Spleen (tissue), 11 donors: ENCODE data around the gene DIABLO. TPM values are rescaled to one million over a fixed set of nuclear protein-coding genes. Genes with fewer than 3 reads are reported as not detected.

ENCODE experiments used
- DNase-seq: peaks from one replicate; pipeline ENCODE4 v3.0.0-alpha.2; 2020
- H3K27ac ChIP-seq, 8 donors: fragments of 200-600 bp; sonication (generic) in 7 of 8; 1 replicate in 4 of 8; 2 replicates in 4 of 8; pipeline versions ENCODE4 v1.5.0 to v1.8.0; 2016 to 2021; ENCODE audit warnings: inconsistent platforms in 4 of 8, mild to moderate bottlenecking in 4 of 8, moderate library complexity in 1 of 8
- H3K27me3 ChIP-seq, 7 donors: fragments of 200-600 bp; sonication (generic) in 6 of 7; replicated peaks in 1 of 7; 1 replicate in 4 of 7; 2 replicates in 3 of 7; pipeline versions ENCODE4 v1.5.0 to v1.8.0; 2016 to 2021; ENCODE audit warnings: inconsistent platforms in 3 of 7, mild to moderate bottlenecking in 1 of 7
- H3K36me3 ChIP-seq, 6 donors: fragments of 200-600 bp; sonication (generic) in 5 of 6; 1 replicate in 4 of 6; 2 replicates in 2 of 6; pipeline versions ENCODE4 v1.5.0 to v1.8.0; 2016 to 2021; ENCODE audit warnings: inconsistent platforms in 2 of 6
- H3K4me1 ChIP-seq, 6 donors: fragments of 200-600 bp; sonication (generic) in 5 of 6; 1 replicate in 3 of 6; 2 replicates in 3 of 6; pipeline versions ENCODE4 v1.5.0 to v1.8.0; 2016 to 2021; ENCODE audit warnings: inconsistent platforms in 3 of 6
- H3K4me3 ChIP-seq, 8 donors: fragments of 200-600 bp; sonication (generic) in 7 of 8; 1 replicate in 4 of 8; 2 replicates in 4 of 8; pipeline versions ENCODE4 v1.5.0 to v1.8.0; 2016 to 2021; ENCODE audit warnings: inconsistent platforms in 4 of 8, mild to moderate bottlenecking in 4 of 8, moderate library complexity in 2 of 8
- H3K9me3 ChIP-seq, 8 donors: fragments of 200-600 bp; sonication (generic) in 7 of 8; 1 replicate in 4 of 8; 2 replicates in 4 of 8; pipeline versions ENCODE4 v1.5.0 to v1.8.0; 2016 to 2021; ENCODE audit warnings: inconsistent platforms in 4 of 8
- POLR2A ChIP-seq, 3 donors: fragments of 450-650 bp; IDR thresholded peaks; one replicate each; pipeline ENCODE4 v1.5.1; 2017; ENCODE audit warnings: antibody characterized with exemption in 3 of 3, mild to moderate bottlenecking in 1 of 3
- POLR2AphosphoS5 ChIP-seq, 3 donors: sonication (generic); formaldehyde crosslinking; IDR thresholded peaks; one replicate each; pipeline ENCODE4 v1.5.1; 2017; ENCODE audit warnings: antibody characterized with exemption in 3 of 3
- WGBS, 5 donors: extraction: QIAGEN DNeasy Blood & Tissue Kit in 3 of 5; methylation state at CpG; one replicate each; pipeline versions ENCODE4 v1.1.5 to v1.1.7; 2013 to 2018; 5-methylcytosine and 5-hydroxymethylcytosine counted together
- intact Hi-C: fragments of 100-400 bp; cut with DNase I; formaldehyde crosslinking; loops from one replicate; pipeline ENCODE4 v1.15.0; 2023; ENCODE audit warnings: low total_unique reads
- polyA plus RNA-seq, 3 donors: library from polyadenylated mRNA; stranded (reverse); fragments of 200-250 nt; gene quantifications; one replicate each; pipeline ENCODE4 v1.2.1, GENCODE V29; 2013
- total RNA-seq, 7 donors: library from RNA; depleted of rRNA in 3 of 7; stranded (reverse); fragments of >200 nt in 3 of 7; fragmentation: NEBNext Ultra II Directional in 4 of 7; extraction: Animal tissue kit (Norgen Biotek cat#: 25700) in 4 of 7; gene quantifications; one replicate each; pipeline versions ENCODE4 v1.1.0 to v1.2.1, GENCODE V29; 2016 to 2021
- TF ChIP-seq, protein P1 (sequence below), 11 experiments: fragments of 200-600 bp in 7 of 11; fragments of 450-650 bp in 4 of 11; sonication (generic) in 4 of 11; IDR thresholded peaks in 8 of 11; conservative IDR thresholded peaks in 3 of 11; 1 replicate in 7 of 11; 2 replicates in 4 of 11; pipeline versions ENCODE4 v1.4.0 to v1.8.0; 2016 to 2021; ENCODE audit warnings: antibody characterized with exemption in 11 of 11, inconsistent platforms in 4 of 11, mild to moderate bottlenecking in 1 of 11
- donor health status: healthy with polysubstance abuse.
- donor health status: DM: no; HTN: no; CAD: no; lungs with moderate emphysema.
- donor health status: DM: no; HTN: no; CAD: no.
- donor health status: Bipolar disorder and iron deficiency.
- donor health status: healthy.
- donor health status: DM: no; HTN: no; CAD: no.
- donor health status: DM: yes; HTN: yes; CAD: no.

Gene DIABLO
- total and polyA plus RNA-seq, 10 donors: 30.5 to 55.7 (median 39.4) TPM

DNA sequence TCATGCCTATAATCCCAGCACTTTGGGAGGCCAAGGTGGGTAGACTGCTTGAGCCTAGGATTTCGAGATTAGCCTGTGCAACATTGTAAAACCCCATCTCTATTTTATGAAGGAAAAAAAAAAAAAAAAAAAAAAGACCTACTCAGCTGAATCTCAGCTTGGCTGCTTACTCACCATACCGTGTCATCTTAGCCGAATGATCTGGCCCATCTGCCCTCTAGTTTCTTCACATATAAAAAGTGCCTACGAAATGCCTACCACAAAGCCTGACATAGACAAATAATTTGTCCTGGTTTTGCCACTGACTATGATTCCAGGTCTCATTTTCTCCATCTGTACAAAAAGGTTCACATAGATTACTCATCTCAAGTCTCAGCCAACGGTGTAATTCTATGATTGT lies 10.1 kb downstream of the DIABLO start:
- Histone ChIP-seq H3K9me3 (no peaks in the 10 kb centered on the region), H3K4me3 (no peak overlapping the region), H3K27me3 (no peaks in the 10 kb centered on the region), H3K4me1 (peaks cover 0 to 3% (median 0%) of the 10 kb centered on the region in 6 donors), H3K27ac (no peak overlapping the region), H3K36me3 (peaks cover 8 to 100% (median 90%) of the 10 kb centered on the region in 6 donors)
- intact Hi-C loops: no loop called here
- no peak for DNase-seq
- WGBS, 5 donors: 93 to 96% (median 94%) methylated on average over 5 of the region's 5 CpGs
- TF ChIP-seq POLR2AphosphoS5 (IDR thresholded peaks at IDR 0.05): no peak
- no peak for TF ChIP-seq POLR2A (IDR thresholded peaks at IDR 0.05)
- TF ChIP-seq, protein P1, sequence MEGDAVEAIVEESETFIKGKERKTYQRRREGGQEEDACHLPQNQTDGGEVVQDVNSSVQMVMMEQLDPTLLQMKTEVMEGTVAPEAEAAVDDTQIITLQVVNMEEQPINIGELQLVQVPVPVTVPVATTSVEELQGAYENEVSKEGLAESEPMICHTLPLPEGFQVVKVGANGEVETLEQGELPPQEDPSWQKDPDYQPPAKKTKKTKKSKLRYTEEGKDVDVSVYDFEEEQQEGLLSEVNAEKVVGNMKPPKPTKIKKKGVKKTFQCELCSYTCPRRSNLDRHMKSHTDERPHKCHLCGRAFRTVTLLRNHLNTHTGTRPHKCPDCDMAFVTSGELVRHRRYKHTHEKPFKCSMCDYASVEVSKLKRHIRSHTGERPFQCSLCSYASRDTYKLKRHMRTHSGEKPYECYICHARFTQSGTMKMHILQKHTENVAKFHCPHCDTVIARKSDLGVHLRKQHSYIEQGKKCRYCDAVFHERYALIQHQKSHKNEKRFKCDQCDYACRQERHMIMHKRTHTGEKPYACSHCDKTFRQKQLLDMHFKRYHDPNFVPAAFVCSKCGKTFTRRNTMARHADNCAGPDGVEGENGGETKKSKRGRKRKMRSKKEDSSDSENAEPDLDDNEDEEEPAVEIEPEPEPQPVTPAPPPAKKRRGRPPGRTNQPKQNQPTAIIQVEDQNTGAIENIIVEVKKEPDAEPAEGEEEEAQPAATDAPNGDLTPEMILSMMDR (IDR thresholded peaks at IDR 0.05 in 8 of 11, conservative IDR thresholded peaks at IDR 0.05 in 3 of 11): no peak

DNA sequence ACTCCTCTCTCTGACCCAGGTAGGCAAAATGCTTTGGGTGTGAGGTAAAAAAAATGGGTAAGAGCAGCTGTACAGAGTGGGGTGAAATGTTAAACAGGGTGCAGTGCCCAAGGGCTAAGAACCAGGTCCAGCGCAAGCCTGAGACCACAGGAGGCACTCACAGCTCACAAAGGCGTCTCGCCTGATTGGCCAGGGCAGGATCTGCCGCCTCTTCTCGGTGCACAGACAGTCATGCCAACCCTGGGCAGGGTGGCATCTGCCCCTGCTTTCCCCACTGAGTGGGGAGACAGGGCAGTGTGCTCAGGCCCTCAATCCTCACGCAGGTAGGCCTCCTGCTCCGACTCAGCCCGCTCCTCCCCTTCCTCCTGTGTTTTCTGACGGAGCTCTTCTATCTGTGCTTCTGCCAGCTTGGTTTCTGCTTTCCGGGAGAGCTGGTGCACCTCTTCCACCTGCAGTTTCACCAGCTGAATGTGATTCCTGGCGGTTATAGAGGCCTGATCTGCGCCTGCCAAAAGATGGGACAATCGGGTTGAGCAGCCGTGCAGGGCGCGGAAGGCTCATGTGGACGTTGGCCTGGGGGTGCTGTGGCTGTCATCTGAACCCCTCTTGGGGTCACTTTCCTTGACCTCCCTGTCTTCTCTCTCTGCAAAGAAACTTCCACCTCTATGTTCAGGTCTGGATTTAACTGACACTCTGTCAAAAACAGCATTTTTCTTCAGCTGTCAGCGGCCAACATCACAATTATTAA lies 17.6 kb downstream of the DIABLO start:
- no peak for DNase-seq
- peaks cover 0 to 28% (median 23%) of the 10 kb centered on the region in 7 donors for H3K27me3 ChIP-seq
- H3K4me3 ChIP-seq: no peak overlapping the region
- TF ChIP-seq, protein P1 (IDR thresholded peaks at IDR 0.05 in 8 of 11, conservative IDR thresholded peaks at IDR 0.05 in 3 of 11): no peak
- peak in 2 of 3 donors; percentile 24 to 55 for TF ChIP-seq POLR2AphosphoS5 (IDR thresholded peaks at IDR 0.05)
- peaks cover 0 to 69% (median 65%) of the 10 kb centered on the region in 6 donors for H3K36me3 ChIP-seq
- H3K9me3 ChIP-seq: no peaks in the 10 kb centered on the region
- WGBS, 5 donors: 93 to 96% (median 94%) methylated on average over 18 of the region's 18 CpGs
- H3K4me1 ChIP-seq: peaks cover under 1 to 26% (median 17%) of the 10 kb centered on the region in 6 donors
- H3K27ac ChIP-seq: no peak overlapping the region
- intact Hi-C loops: no loop called here

DNA sequence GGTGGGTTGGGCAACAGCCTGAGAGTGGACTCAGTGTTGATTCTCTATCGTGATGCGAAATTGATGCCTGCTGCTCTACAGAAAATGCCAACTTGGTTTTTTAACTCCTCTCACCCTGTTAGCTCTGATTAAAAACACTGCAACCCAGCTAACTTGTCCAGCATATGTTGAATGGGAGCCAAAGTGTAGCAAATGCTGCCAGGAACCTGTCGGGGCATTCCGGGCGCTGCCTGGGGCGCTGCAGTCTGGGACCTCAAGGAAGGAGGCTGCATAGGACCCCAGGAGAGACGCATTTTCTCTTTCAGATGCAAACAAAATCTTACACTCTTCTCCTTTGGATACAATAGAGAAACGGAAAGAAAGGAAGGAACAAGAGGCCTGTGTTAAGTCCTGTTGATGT lies 18.5 kb downstream of the DIABLO start:
- Histone ChIP-seq H3K36me3 (peaks cover 0 to 61% (median 57%) of the 10 kb centered on the region in 6 donors), H3K9me3 (no peaks in the 10 kb centered on the region), H3K4me3 (no peak overlapping the region), H3K4me1 (peaks cover 7 to 35% (median 25%) of the 10 kb centered on the region in 6 donors), H3K27ac (no peak overlapping the region), H3K27me3 (peaks cover 0 to 36% (median 28%) of the 10 kb centered on the region in 7 donors)
- TF ChIP-seq POLR2AphosphoS5 (IDR thresholded peaks at IDR 0.05): no peak
- TF ChIP-seq, protein P1 (IDR thresholded peaks at IDR 0.05 in 8 of 11, conservative IDR thresholded peaks at IDR 0.05 in 3 of 11): no peak
- no peak for TF ChIP-seq POLR2A (IDR thresholded peaks at IDR 0.05)
- intact Hi-C loops: no loop called here
- 92 to 97% (median 94%) methylated on average over 8 of the region's 8 CpGs for WGBS, 5 donors
- DNase-seq: no peak

DNA sequence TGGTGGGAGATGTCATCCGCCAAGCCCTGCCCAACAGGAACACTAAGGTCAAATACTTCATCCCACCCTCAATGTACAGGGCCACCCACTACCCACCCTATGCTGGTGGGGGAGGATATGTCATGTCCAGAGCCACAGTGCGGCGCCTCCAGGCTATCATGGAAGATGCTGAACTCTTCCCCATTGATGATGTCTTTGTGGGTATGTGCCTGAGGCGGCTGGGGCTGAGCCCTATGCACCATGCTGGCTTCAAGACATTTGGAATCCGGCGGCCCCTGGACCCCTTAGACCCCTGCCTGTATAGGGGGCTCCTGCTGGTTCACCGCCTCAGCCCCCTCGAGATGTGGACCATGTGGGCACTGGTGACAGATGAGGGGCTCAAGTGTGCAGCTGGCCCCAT lies 18.9 kb downstream of the DIABLO start:
- TF ChIP-seq POLR2AphosphoS5 (IDR thresholded peaks at IDR 0.05): no peak
- TF ChIP-seq, protein P1 (IDR thresholded peaks at IDR 0.05 in 8 of 11, conservative IDR thresholded peaks at IDR 0.05 in 3 of 11): no peak
- TF ChIP-seq POLR2A (IDR thresholded peaks at IDR 0.05): no peak
- Histone ChIP-seq H3K4me1 (peaks cover 7 to 35% (median 25%) of the 10 kb centered on the region in 6 donors), H3K27me3 (peaks cover 0 to 40% (median 29%) of the 10 kb centered on the region in 7 donors), H3K27ac (no peak overlapping the region), H3K4me3 (no peak overlapping the region), H3K36me3 (peaks cover 0 to 57% (median 52%) of the 10 kb centered on the region in 6 donors), H3K9me3 (no peaks in the 10 kb centered on the region)
- intact Hi-C loops: no loop called here
- 85 to 93% (median 90%) methylated on average over 6 to 8 of the region's 8 CpGs for WGBS, 5 donors
- no peak for DNase-seq
